Keratinocyte (primary cell): Measurements from ENCODE around the gene RIN3.

Experiments used
- EZH2 ChIP-seq: IDR thresholded peaks from one replicate; pipeline ENCODE4 v1.6.1; 2012; ENCODE audit warnings: inconsistent platforms, mild to moderate bottlenecking, low read length, moderate library complexity
- TF ChIP-seq, protein P1 (sequence below), 3 experiments: IDR thresholded peaks in 1 of 3; conservative IDR thresholded peaks in 1 of 3; optimal IDR thresholded peaks in 1 of 3; 2 replicates in 2 of 3; 3 replicates in 1 of 3; pipeline versions ENCODE3 to v1.5.1; 2011; ENCODE audit warnings: low read length in 3 of 3, mild to moderate bottlenecking in 3 of 3, moderate library complexity in 2 of 3, control low read depth in 1 of 3, inconsistent platforms in 1 of 3; ENCODE audit not compliant: insufficient read depth in 2 of 3; ENCODE audit errors: extremely low read depth in 1 of 3

DNA sequence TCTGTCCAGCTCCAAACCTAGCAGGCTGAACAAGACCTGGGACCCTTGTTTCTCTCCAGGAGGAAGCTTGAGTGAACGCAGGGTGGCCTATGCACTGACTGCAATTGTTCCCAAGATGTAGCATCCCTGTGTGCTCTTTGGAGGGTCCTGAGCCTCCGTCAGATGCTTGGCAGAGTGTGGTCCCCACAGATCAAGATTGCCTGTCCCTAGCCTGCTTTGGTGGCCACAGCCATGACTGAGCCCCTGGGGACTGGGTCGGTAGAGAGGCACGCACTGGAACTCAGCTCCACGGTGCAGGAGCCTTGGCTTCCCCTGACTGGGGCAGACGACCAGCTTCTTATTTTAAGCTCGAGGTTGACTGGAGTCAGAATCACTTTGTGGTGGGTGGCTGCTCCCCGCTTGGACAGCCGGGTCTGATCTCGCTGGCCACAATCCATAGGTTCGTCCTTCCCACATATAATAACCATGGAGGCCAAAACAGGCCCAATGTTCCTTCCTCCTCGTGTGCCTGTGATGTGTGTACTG lies 137.1 kb downstream of the RIN3 start:
- no peak for TF ChIP-seq EZH2
- TF ChIP-seq, protein P1, sequence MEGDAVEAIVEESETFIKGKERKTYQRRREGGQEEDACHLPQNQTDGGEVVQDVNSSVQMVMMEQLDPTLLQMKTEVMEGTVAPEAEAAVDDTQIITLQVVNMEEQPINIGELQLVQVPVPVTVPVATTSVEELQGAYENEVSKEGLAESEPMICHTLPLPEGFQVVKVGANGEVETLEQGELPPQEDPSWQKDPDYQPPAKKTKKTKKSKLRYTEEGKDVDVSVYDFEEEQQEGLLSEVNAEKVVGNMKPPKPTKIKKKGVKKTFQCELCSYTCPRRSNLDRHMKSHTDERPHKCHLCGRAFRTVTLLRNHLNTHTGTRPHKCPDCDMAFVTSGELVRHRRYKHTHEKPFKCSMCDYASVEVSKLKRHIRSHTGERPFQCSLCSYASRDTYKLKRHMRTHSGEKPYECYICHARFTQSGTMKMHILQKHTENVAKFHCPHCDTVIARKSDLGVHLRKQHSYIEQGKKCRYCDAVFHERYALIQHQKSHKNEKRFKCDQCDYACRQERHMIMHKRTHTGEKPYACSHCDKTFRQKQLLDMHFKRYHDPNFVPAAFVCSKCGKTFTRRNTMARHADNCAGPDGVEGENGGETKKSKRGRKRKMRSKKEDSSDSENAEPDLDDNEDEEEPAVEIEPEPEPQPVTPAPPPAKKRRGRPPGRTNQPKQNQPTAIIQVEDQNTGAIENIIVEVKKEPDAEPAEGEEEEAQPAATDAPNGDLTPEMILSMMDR (optimal IDR thresholded peaks at IDR 0.05 in 1 of 3, IDR thresholded peaks at IDR 0.05 in 1 of 3, conservative IDR thresholded peaks at IDR 0.05 in 1 of 3; ENCODE audit: extremely low read depth in 1 of 3, insufficient read depth in 2 of 3, low read length in 3 of 3) = no peak
